ENCODE data around the gene ETNPPL. TPM values are rescaled to one million over a fixed set of nuclear protein-coding genes. Genes with fewer than 3 reads are reported as not detected.

The ETNPPL gene
- total RNA-seq, 1 experiment from 2014 or later = not detected

- no TSS peak for BruUV-seq (replicated peaks)
- POLR2A ChIA-PET (ENCODE audit: unreplicated experiment) = no interaction called here
Observed at GRCh38 chr4:108795733-108796132, 32.9 kb upstream of the ETNPPL start.

GRCh38 chr4:108794136-108794535 lies 31.3 kb upstream of the ETNPPL start:
- H4K20me1 ChIP-seq (ENCODE audit: low read length) = no peaks in the 10 kb centered on the region
- no peak for ATAC-seq
- no peak overlapping the region for H3K9ac ChIP-seq (ENCODE audit: low read length)
- H3K4me2 ChIP-seq (ENCODE audit: low read length) = no peak overlapping the region
- H3K9me2 ChIP-seq (replicated peaks; ENCODE audit: low read length) = no peaks in the 10 kb centered on the region
- H2AFZ ChIP-seq (ENCODE audit: low read length) = no peak overlapping the region
- H3K79me2 ChIP-seq (ENCODE audit: low read length) = no peaks in the 10 kb centered on the region
- BruUV-seq (replicated peaks) = no TSS peak
- intact Hi-C loops (cut with micrococcal nuclease) = no loop called here
- ChIA-PET CTCF (no interaction called here), POLR2A (ENCODE audit: unreplicated experiment) (no interaction called here)
- H3K4me1 ChIP-seq (ENCODE audit: insufficient read depth, low read length) = no peaks in the 10 kb centered on the region
- H3K4me3 ChIP-seq (ENCODE audit: low read length) = no peak overlapping the region
- no peaks in the 10 kb centered on the region for H3K9me3 ChIP-seq (ENCODE audit: low read length)
- no peaks in the 10 kb centered on the region for H3K27me3 ChIP-seq (ENCODE audit: low read length)
- TF ChIP-seq CTCF (conservative IDR thresholded peaks at IDR 0.05; ENCODE audit: low read depth, low read length) (no peak), EZH2 (IDR thresholded peaks at IDR 0.05; ENCODE audit: low read length, unreplicated experiment) (no peak), EZH2phosphoT487 (IDR thresholded peaks at IDR 0.05; ENCODE audit: borderline replicate concordance, low read length) (no peak)
- no peaks in the 10 kb centered on the region for H3K36me3 ChIP-seq (ENCODE audit: low read depth, low read length)
- H3F3A ChIP-seq (ENCODE audit: low read length, unreplicated experiment) = no peaks in the 10 kb centered on the region
- no peak overlapping the region for H3K27ac ChIP-seq (ENCODE audit: low read length)
- DNase-seq = no peak

More at GRCh38 chr4:108795733-108796132, 32.9 kb upstream of the ETNPPL start:
- Histone ChIP-seq H3K4me3 (ENCODE audit: low read length) (no peak overlapping the region), H3K27ac (ENCODE audit: low read length) (no peak overlapping the region), H3K79me2 (ENCODE audit: low read length) (no peaks in the 10 kb centered on the region), H2AFZ (ENCODE audit: low read length) (no peak overlapping the region), H3K9ac (ENCODE audit: low read length) (no peak overlapping the region), H3K27me3 (ENCODE audit: low read length) (no peaks in the 10 kb centered on the region), H3K36me3 (ENCODE audit: low read depth, low read length) (no peaks in the 10 kb centered on the region), H3K9me2 (replicated peaks; ENCODE audit: low read length) (no peaks in the 10 kb centered on the region), H3K4me1 (ENCODE audit: insufficient read depth, low read length) (no peaks in the 10 kb centered on the region), H4K20me1 (ENCODE audit: low read length) (no peaks in the 10 kb centered on the region), H3K9me3 (ENCODE audit: low read length) (no peaks in the 10 kb centered on the region), H3K4me2 (ENCODE audit: low read length) (no peak overlapping the region), H3F3A (ENCODE audit: low read length, unreplicated experiment) (no peaks in the 10 kb centered on the region)
- TF ChIP-seq EZH2 (IDR thresholded peaks at IDR 0.05; ENCODE audit: low read length, unreplicated experiment) (no peak), EZH2phosphoT487 (IDR thresholded peaks at IDR 0.05; ENCODE audit: borderline replicate concordance, low read length) (no peak), CTCF (conservative IDR thresholded peaks at IDR 0.05; ENCODE audit: low read depth, low read length) (no peak)
- intact Hi-C loops (cut with micrococcal nuclease) = no loop called here
- CTCF ChIA-PET = no interaction called here
- ATAC-seq (no peak), DNase-seq (no peak)

DNA sequence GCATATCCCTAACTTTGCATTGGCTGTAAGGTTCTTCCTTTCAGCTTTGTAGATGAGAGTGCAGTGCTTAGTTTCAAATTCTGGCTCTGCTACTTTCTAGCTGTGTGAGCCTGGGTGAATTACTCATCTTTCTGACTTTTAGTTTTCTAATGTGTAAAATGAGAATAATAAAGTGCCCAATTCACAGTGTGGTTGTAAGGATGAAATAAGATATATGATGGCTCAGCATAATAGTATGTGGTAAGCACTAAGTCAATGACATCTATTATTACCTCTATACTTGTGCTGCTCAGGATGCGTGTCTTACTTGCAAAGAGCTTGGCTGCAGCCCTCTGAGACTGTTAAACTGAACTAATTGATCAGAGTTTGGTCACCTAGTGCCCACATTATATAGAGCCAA lies 30.6 kb upstream of the ETNPPL start:
- no TSS peak for BruUV-seq (replicated peaks)
- CTCF ChIA-PET = no interaction called here
- Histone ChIP-seq H3K27me3 (ENCODE audit: low read length) (no peaks in the 10 kb centered on the region), H3K79me2 (ENCODE audit: low read length) (no peaks in the 10 kb centered on the region), H3K27ac (ENCODE audit: low read length) (no peak overlapping the region), H2AFZ (ENCODE audit: low read length) (no peak overlapping the region), H3K9me2 (replicated peaks; ENCODE audit: low read length) (no peaks in the 10 kb centered on the region), H3K4me1 (ENCODE audit: insufficient read depth, low read length) (no peaks in the 10 kb centered on the region), H4K20me1 (ENCODE audit: low read length) (no peaks in the 10 kb centered on the region), H3K4me2 (ENCODE audit: low read length) (no peak overlapping the region), H3K36me3 (ENCODE audit: low read depth, low read length) (no peaks in the 10 kb centered on the region), H3K9ac (ENCODE audit: low read length) (no peak overlapping the region), H3K9me3 (ENCODE audit: low read length) (no peaks in the 10 kb centered on the region), H3F3A (ENCODE audit: low read length, unreplicated experiment) (no peaks in the 10 kb centered on the region), H3K4me3 (ENCODE audit: low read length) (no peak overlapping the region)
- no peak for ATAC-seq
- DNase-seq = no peak
- POLR2A ChIA-PET (ENCODE audit: unreplicated experiment) = no interaction called here
- TF ChIP-seq EZH2phosphoT487 (IDR thresholded peaks at IDR 0.05; ENCODE audit: borderline replicate concordance, low read length) (no peak), EZH2 (IDR thresholded peaks at IDR 0.05; ENCODE audit: low read length, unreplicated experiment) (no peak), CTCF (conservative IDR thresholded peaks at IDR 0.05; ENCODE audit: low read depth, low read length) (no peak)
- intact Hi-C loops (cut with micrococcal nuclease) = no loop called here
